OCI-LY7 (cell line): ENCODE results near the gene DDAH1.

ENCODE experiments used
- CTCF ChIP-seq: fragments of 200-600 bp; sonication (generic); conservative IDR thresholded peaks from 2 replicates; pipeline ENCODE4 v1.5.1; 2014; ENCODE audit warnings: mild to moderate bottlenecking, antibody characterized with exemption, low read length, moderate library complexity, mixed read lengths
- EZH2phosphoT487 ChIP-seq: fragments of 200-600 bp; sonication (generic); IDR thresholded peaks from 2 replicates; pipeline ENCODE4 v1.6.1; 2018; ENCODE audit warnings: low read depth, borderline replicate concordance, mild to moderate bottlenecking, mixed run types, antibody characterized with exemption, low read length, moderate library complexity, mixed read lengths

- no peak for TF ChIP-seq CTCF
- TF ChIP-seq EZH2phosphoT487 = no peak
Measured at GRCh38 chr1:85332575-85332974, 132.4 kb downstream of the DDAH1 start.
